Inferior parietal cortex (tissue), 1 donor: ENCODE results near the gene AMER1.
A peak's percentile ranks its signal among the peaks of the same experiment; 100 is the strongest.
"Not testable (repeated sequence)": the region's sequence is repeated elsewhere in the genome, so short reads cannot be mapped to it uniquely, and the experiment has no call there.

ENCODE experiments used
- DNase-seq: peaks from one replicate; pipeline ENCODE4 v3.0.0-alpha.2; 2016; ENCODE audit errors: extremely low spot score

The AMER1 gene

GRCh38 chrX:64205441-64205734, at the start of gene AMER1:
AMER1 (minus strand) TSS chrX:64205708; CDS start chrX:64193286, 12,422 bp downstream.
- no peak for DNase-seq

- DNase-seq = no peak
These were observed 24.8 kb upstream of the AMER1 start, which contains the start of gene ASB12 for GRCh38 chrX:64230123-64230970. ASB12 (minus strand) TSS chrX:64230607; CDS start chrX:64225650, 4,957 bp downstream.

GRCh38 chrX:64229154-64229553, 23.6 kb upstream of the AMER1 start:
- no peak for DNase-seq

GRCh38 chrX:64218023-64218422, 12.5 kb upstream of the AMER1 start:
- no peak for DNase-seq

- DNase-seq = not testable (repeated sequence)
These were observed 8.5 kb upstream of the AMER1 start for GRCh38 chrX:64213989-64214388.

GRCh38 chrX:64206556-64207162, 1.2 kb upstream of the AMER1 start:
- DNase-seq = no peak

GRCh38 chrX:64205735-64206501, 410 bp upstream of the AMER1 start:
- DNase-seq = peak; percentile 85

- DNase-seq = peak; percentile 4
These were observed 637 bp downstream of the AMER1 start for GRCh38 chrX:64204701-64205440.

- DNase-seq = no peak
These were observed 1.3 kb downstream of the AMER1 start for GRCh38 chrX:64204252-64204651.

GRCh38 chrX:64202808-64203325, 2.6 kb downstream of the AMER1 start:
- DNase-seq = no peak

GRCh38 chrX:64198036-64198435, 7.5 kb downstream of the AMER1 start:
- DNase-seq = no peak

GRCh38 chrX:64196606-64197005, 8.9 kb downstream of the AMER1 start:
- no peak for DNase-seq

GRCh38 chrX:64195862-64196261, 9.6 kb downstream of the AMER1 start:
- DNase-seq = no peak

- no peak for DNase-seq
These were observed 12.8 kb downstream of the AMER1 start for GRCh38 chrX:64192673-64193072.

- DNase-seq = no peak
These were observed 13.5 kb downstream of the AMER1 start for GRCh38 chrX:64192040-64192439.

- DNase-seq = no peak
These were observed 14.1 kb downstream of the AMER1 start for GRCh38 chrX:64191281-64192010.

GRCh38 chrX:64190136-64190740, 15.3 kb downstream of the AMER1 start:
- no peak for DNase-seq

GRCh38 chrX:64188901-64189300, 16.6 kb downstream of the AMER1 start:
- no peak for DNase-seq

- no peak for DNase-seq
These were observed 17.8 kb downstream of the AMER1 start for GRCh38 chrX:64187762-64188150.

- no peak for DNase-seq
These were observed 18.3 kb downstream of the AMER1 start for GRCh38 chrX:64186974-64187761.
